Measurements from ENCODE around the gene ATXN8OS. TPM values are rescaled to one million over a fixed set of nuclear protein-coding genes. Genes with fewer than 3 reads are reported as not detected.

Gene ATXN8OS
- polyA plus RNA-seq, 3 donors, result not detected

DNA sequence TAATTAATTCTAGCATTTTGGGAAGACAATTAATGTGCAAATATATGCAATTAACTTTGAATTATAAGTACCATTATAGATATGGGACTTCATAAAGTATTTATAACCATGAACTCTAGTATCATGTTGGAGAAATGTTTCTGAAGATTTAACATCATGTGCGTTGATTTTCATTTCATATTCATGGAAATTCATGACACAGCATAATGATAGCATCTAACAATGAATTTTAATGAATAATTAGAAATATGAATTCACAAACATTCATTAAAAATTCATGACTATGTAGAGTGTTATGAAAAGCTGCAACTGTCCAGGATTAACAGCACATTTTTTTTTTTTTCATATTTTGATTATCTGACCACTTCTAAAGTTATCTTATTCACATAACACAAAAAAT lies 70.7 kb downstream of the ATXN8OS start:
- 83 to 94% (median 83%) methylated on average over 1 of the region's 1 CpG for WGBS, 3 donors
- no peak overlapping the region for H3K27ac ChIP-seq (ENCODE audit: low read depth, low read length)

Other genes starting within 250 kb of the ATXN8OS start
- gene KLHL1, start 626 bp downstream of the ATXN8OS start, polyA plus RNA-seq, result under 1 TPM in 1 of 3 donors, not detected in 2; 0.05 TPM

Data from adipose tissue (tissue), 3 donors.